H1 (cell line): ENCODE measurements around the gene GARNL3. TPM values are rescaled to one million over a fixed set of nuclear protein-coding genes. Genes with fewer than 3 reads are reported as not detected.

Source experiments
- CTCF ChIA-PET: fragments of 300-600 bp; sonication (Branson Sonifier 250); formaldehyde crosslinking; loops from one replicate; lab custom pipeline; 2021; ENCODE audit not compliant: partially characterized antibody; lab: Charles Lee
- POLR2A ChIA-PET: fragments of 300-600 bp; sonication (Branson Sonifier 250); formaldehyde crosslinking; loops from one replicate; lab custom pipeline; 2021; ENCODE audit warnings: inconsistent platforms; ENCODE audit not compliant: partially characterized antibody; lab: Charles Lee
- DNase-seq, 2 experiments: peaks; one replicate each; pipeline versions ENCODE4 v3.0.0 to v3.0.0-alpha.2; 2010 to 2022; ENCODE audit warnings: low spot score in 2 of 2, low read depth in 1 of 2, mixed read lengths in 1 of 2
- FAIRE-seq: peaks from 2 replicates; lab custom pipeline; 2011; peaks lifted over from hg19 to GRCh38; lab: Jason Lieb, UNC
- H2AFZ ChIP-seq: 2 replicates; pipeline ENCODE4 v1.8.1; 2012; ENCODE audit warnings: low read length, inconsistent platforms
- H2AK5ac ChIP-seq: 2 replicates; pipeline ENCODE4 v1.6.1; 2013; ENCODE audit warnings: low read depth, low read length
- H2BK120ac ChIP-seq: replicated peaks from 2 replicates; pipeline ENCODE3; 2013; ENCODE audit warnings: low read depth, low read length, inconsistent platforms
- H2BK12ac ChIP-seq: 2 replicates; pipeline ENCODE4 v1.6.1; 2013; ENCODE audit warnings: low read depth, low read length
- H2BK15ac ChIP-seq: 2 replicates; pipeline ENCODE4 v1.6.1; 2013; ENCODE audit warnings: low read length
- H2BK20ac ChIP-seq: 2 replicates; pipeline ENCODE4 v1.6.1; 2013; ENCODE audit warnings: low read length
- H2BK5ac ChIP-seq: 2 replicates; pipeline ENCODE4 v1.6.1; 2013; ENCODE audit warnings: low read depth, low read length
- H3K14ac ChIP-seq: 2 replicates; pipeline ENCODE4 v1.6.1; 2013; ENCODE audit warnings: inconsistent platforms; ENCODE audit not compliant: insufficient read length
- H3K18ac ChIP-seq: 2 replicates; pipeline ENCODE4 v1.6.1; 2013; ENCODE audit warnings: low read length; ENCODE audit errors: extremely low read depth
- H3K23ac ChIP-seq: 2 replicates; pipeline ENCODE4 v1.6.1; 2013; ENCODE audit warnings: inconsistent platforms; ENCODE audit not compliant: insufficient read length
- H3K23me2 ChIP-seq: 2 replicates; pipeline ENCODE4 v1.6.1; 2013; ENCODE audit warnings: low read depth, low read length
- H3K27ac ChIP-seq: 2 replicates; pipeline ENCODE4 v1.6.1; 2011; ENCODE audit warnings: low read depth, low read length, inconsistent platforms
- H3K27me3 ChIP-seq, 4 experiments: replicated peaks in 1 of 4; 1 replicate in 1 of 4; 2 replicates in 3 of 4; pipeline versions ENCODE4 v1.6.1 to v1.8.1; 2011 to 2013; ENCODE audit warnings: low read length in 3 of 4, mild to moderate bottlenecking in 3 of 4, inconsistent platforms in 2 of 4, mixed read lengths in 2 of 4, moderate library complexity in 1 of 4; ENCODE audit not compliant: control insufficient read depth in 3 of 4, insufficient read depth in 3 of 4; ENCODE audit errors: extremely low read depth in 1 of 4
- H3K36me3 ChIP-seq, 4 experiments: 2 replicates each; pipeline versions ENCODE4 v1.6.1 to v1.8.1; 2011 to 2013; ENCODE audit warnings: mild to moderate bottlenecking in 4 of 4, low read length in 3 of 4, moderate library complexity in 2 of 4, control low read depth in 1 of 4, inconsistent platforms in 1 of 4; ENCODE audit not compliant: insufficient read depth in 4 of 4, control insufficient read depth in 2 of 4
- H3K4ac ChIP-seq: replicated peaks from 2 replicates; pipeline ENCODE3; 2013; ENCODE audit warnings: low read length, low read depth, mixed read lengths, inconsistent platforms; ENCODE audit not compliant: insufficient read length
- H3K4me1 ChIP-seq, 4 experiments: replicated peaks in 1 of 4; 1 replicate in 1 of 4; 2 replicates in 3 of 4; pipeline versions ENCODE4 v1.6.1 to v1.8.1; 2011 to 2013; ENCODE audit warnings: low read length in 3 of 4, inconsistent platforms in 2 of 4, mixed read lengths in 1 of 4; ENCODE audit not compliant: insufficient read depth in 4 of 4, control insufficient read depth in 3 of 4
- H3K4me2 ChIP-seq, 2 experiments: 2 replicates each; pipeline versions ENCODE4 v1.6.1 to v1.8.1; 2011 to 2013; ENCODE audit warnings: low read depth in 2 of 2, low read length in 2 of 2, control low read depth in 1 of 2, inconsistent platforms in 1 of 2, mild to moderate bottlenecking in 1 of 2; ENCODE audit not compliant: insufficient read depth in 1 of 2
- H3K4me3 ChIP-seq, 4 experiments: fragments of 200-600, 300-600 bp in 1 of 4; sonication (generic), shearing (Covaris generic), sonication (Bioruptor Twin) in 1 of 4; 2 replicates each; pipeline versions ENCODE4 v1.5.1 to v1.8.1; 2011 to 2016; ENCODE audit warnings: low read length in 4 of 4, low read depth in 3 of 4, control low read depth in 2 of 4, inconsistent platforms in 2 of 4, mild to moderate bottlenecking in 2 of 4, mixed read lengths in 1 of 4, moderate library complexity in 1 of 4; ENCODE audit not compliant: insufficient read depth in 2 of 4; ENCODE audit errors: extremely low read depth in 1 of 4
- H3K56ac ChIP-seq: replicated peaks from 2 replicates; pipeline ENCODE3; 2013; ENCODE audit warnings: low read depth, mild to moderate bottlenecking, mixed read lengths, low read length, inconsistent platforms; ENCODE audit not compliant: insufficient read length
- H3K79me1 ChIP-seq: 2 replicates; pipeline ENCODE4 v1.6.1; 2013; ENCODE audit warnings: low read depth, low read length, control low read depth
- H3K79me2 ChIP-seq, 2 experiments: 2 replicates each; pipeline versions ENCODE4 v1.6.1 to v1.8.1; 2012 to 2013; ENCODE audit warnings: low read length in 2 of 2, mild to moderate bottlenecking in 2 of 2, inconsistent platforms in 1 of 2; ENCODE audit not compliant: insufficient read depth in 2 of 2, control insufficient read depth in 1 of 2
- H3K9ac ChIP-seq, 4 experiments: replicated peaks in 1 of 4; 1 replicate in 1 of 4; 2 replicates in 3 of 4; pipeline versions ENCODE4 v1.6.1 to v1.8.1; 2011 to 2013; ENCODE audit warnings: low read depth in 3 of 4, low read length in 3 of 4, control low read depth in 2 of 4, mild to moderate bottlenecking in 2 of 4, moderate library complexity in 2 of 4, inconsistent platforms in 1 of 4; ENCODE audit errors: extremely low read depth in 1 of 4
- H3K9me3 ChIP-seq, 2 experiments: 2 replicates each; pipeline versions ENCODE4 v1.6.1 to v1.8.1; 2012 to 2013; ENCODE audit warnings: mild to moderate bottlenecking in 2 of 2, moderate library complexity in 2 of 2, control low read depth in 1 of 2, inconsistent platforms in 1 of 2, low read depth in 1 of 2, low read length in 1 of 2, mixed read lengths in 1 of 2; ENCODE audit not compliant: insufficient read depth in 2 of 2
- H4K20me1 ChIP-seq, 2 experiments: replicated peaks in 1 of 2; 2 replicates each; pipeline versions ENCODE3 to v1.8.1; 2011 to 2013; ENCODE audit warnings: inconsistent platforms in 2 of 2, low read length in 2 of 2, mild to moderate bottlenecking in 1 of 2; ENCODE audit not compliant: insufficient read depth in 2 of 2, control insufficient read depth in 1 of 2
- H4K5ac ChIP-seq: 2 replicates; pipeline ENCODE4 v1.6.1; 2013; ENCODE audit warnings: low read length, low read depth, mixed read lengths, inconsistent platforms; ENCODE audit not compliant: insufficient read length
- H4K8ac ChIP-seq: 2 replicates; pipeline ENCODE4 v1.8.0; 2013; ENCODE audit warnings: mild to moderate bottlenecking, moderate library complexity, low read length, inconsistent platforms; ENCODE audit not compliant: insufficient read depth; ENCODE audit errors: extremely low read depth
- H4K91ac ChIP-seq: replicated peaks from 2 replicates; pipeline ENCODE3; 2013; ENCODE audit warnings: low read length, mixed read lengths, inconsistent platforms; ENCODE audit not compliant: insufficient read length
- SP1 ChIP-seq: IDR thresholded peaks from 2 replicates; pipeline ENCODE4 v1.6.1; 2011; ENCODE audit warnings: low read depth, low read length
- TEAD4 ChIP-seq: IDR thresholded peaks from 2 replicates; pipeline ENCODE4 v1.6.1; 2012; ENCODE audit warnings: low read depth, low read length, inconsistent platforms, mixed read lengths
- WGBS, 2 experiments: shearing (Covaris generic) in 1 of 2; methylation state at CpG; one replicate each; pipeline versions ENCODE4 v1.1.6 to v1.1.7; 2013 to 2015; ENCODE audit warnings: low lambda C conversion rate in 2 of 2, mixed read lengths in 2 of 2, inconsistent platforms in 1 of 2, low coverage in 1 of 2, missing lambda C conversion rate in 1 of 2; ENCODE audit not compliant: insufficient replicate concordance in 2 of 2, insufficient coverage in 1 of 2, insufficient read length in 1 of 2; ENCODE audit errors: extremely low coverage in 1 of 2, missing lambda C conversion rate in 1 of 2; 5-methylcytosine and 5-hydroxymethylcytosine counted together
- polyA plus RNA-seq, 7 experiments: library from polyadenylated mRNA; depleted of rRNA in 3 of 7; stranded (reverse) in 5 of 7; unstranded in 2 of 7; fragments of >200 nt in 5 of 7; fragments of 200-250 nt in 2 of 7; gene quantifications; 1 replicate in 5 of 7; 2 replicates in 1 of 7; 4 replicates in 1 of 7; pipeline versions ENCODE4 v1.2.1 to v1.2.3, GENCODE V29; 2011 to 2013; ENCODE audit warnings: missing spikeins in 2 of 7, mixed read lengths in 2 of 7
- total RNA-seq: library from RNA; stranded (reverse); fragmentation: NEBNext Ultra II Directional; extraction: Animal tissue kit (Norgen Biotek cat#: 25700); gene quantifications from 2 replicates; pipeline ENCODE4 v1.2.1, GENCODE V29; 2021

The GARNL3 gene
- total and polyA plus RNA-seq, 2 of the 8 experiments (the other 6 are each of a cell fraction or from before 2014, with no cell fraction given) = 6.5 to 18.3 TPM

DNA sequence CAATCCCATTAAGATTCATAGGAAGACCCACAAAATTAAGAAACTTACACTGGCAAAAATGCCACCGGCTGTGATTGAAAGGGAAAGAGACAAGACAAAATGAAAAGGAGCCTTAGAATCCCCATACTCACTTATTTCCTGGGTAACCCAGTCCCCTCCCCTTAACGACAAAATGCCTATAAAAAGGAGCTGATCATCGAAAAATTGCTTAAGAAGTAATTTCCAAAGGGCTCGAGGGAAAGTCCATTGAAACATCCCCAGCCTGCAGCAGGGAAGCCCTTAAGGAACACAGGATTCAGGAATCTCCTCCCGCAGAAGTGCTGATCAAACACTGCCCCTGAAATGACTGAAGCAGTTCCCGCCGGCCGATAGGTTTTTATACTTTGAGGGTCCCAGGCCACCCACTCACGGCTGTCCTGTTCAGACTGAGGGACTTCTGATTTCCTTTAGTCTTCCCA, 158.9 kb downstream of the GARNL3 start:
- Histone ChIP-seq H3K23ac (no peak overlapping the region), H3K4ac (no peak overlapping the region), H4K20me1 (peaks cover 0 to 6% of the 10 kb centered on the region in 2 experiments), H3K27ac (peak overlapping the region; percentile 94), H3K36me3 (peaks cover 0 to 3% (median 0%) of the 10 kb centered on the region in 4 experiments; a peak in 3 of 8 replicates), H2BK120ac (no peak overlapping the region), H3K4me1 (peaks cover 0 to 12% (median 6%) of the 10 kb centered on the region in 4 experiments; a peak in 5 of 7 replicates), H3K23me2 (peaks cover 13% of the 10 kb centered on the region), H3K4me3 (peak overlapping the region; percentile 87 to 96 (median 94)), H2BK15ac (no peak overlapping the region), H4K5ac (peak overlapping the region; percentile 12), H2AFZ (peak overlapping the region; percentile 76), H2BK20ac (no peak overlapping the region), H2AK5ac (no peak overlapping the region), H3K79me1 (peaks cover 4% of the 10 kb centered on the region), H3K9ac (peak overlapping the region; percentile 66 to 90 (median 88)), H2BK12ac (peak overlapping the region; percentile 81; the same call in 1 of the 2 replicates), H4K91ac (no peak overlapping the region), H3K18ac (peak overlapping the region; percentile 62), H3K9me3 (no peaks in the 10 kb centered on the region), H3K56ac (peak overlapping the region; percentile 17), H3K4me2 (peak overlapping the region; percentile 58 to 74), H3K79me2 (peaks cover 7 to 43% of the 10 kb centered on the region in 2 experiments), H3K14ac (no peak overlapping the region), H2BK5ac (peak overlapping the region; percentile 93), H3K27me3 (no peaks in the 10 kb centered on the region), H4K8ac (peak overlapping the region; percentile 63)
- FAIRE-seq = no peak
- DNase-seq = no peak
- ChIA-PET CTCF (interaction anchor here (0.8 to 1.9 kb wide), 8 partner anchors 25 to 509 kb away, joined by 3 to 7 read pairs (median 3); partner anchors contain the start of genes RALGPS1 and SLC2A8), POLR2A (interaction anchor here (1.0 to 6.3 kb wide), 13 partner anchors 8 to 116 kb away, joined by 3 to 59 read pairs (median 6); partner anchors contain the start of genes LRSAM1, RPL12 and SLC2A8)
- 9% methylated on average over 9 of the region's 9 CpGs; no CpG with 5 or more reads in 1 of the 2 experiments for WGBS, 2 experiments
- TF ChIP-seq SP1 (0 out of 2 replicates have a peak, but pooled peaks have one; percentile 9), TEAD4 (no peak)
